GM12873 (cell line): ENCODE measurements around the gene MGAT4D.

Source experiments
- TF ChIP-seq, protein P1 (sequence below): IDR thresholded peaks from 2 replicates; pipeline ENCODE4 v1.5.1; 2012; ENCODE audit warnings: low read depth, mild to moderate bottlenecking, moderate library complexity, low read length, control low read depth; ENCODE audit not compliant: insufficient read depth; ENCODE audit errors: missing control alignments

Gene MGAT4D

DNA sequence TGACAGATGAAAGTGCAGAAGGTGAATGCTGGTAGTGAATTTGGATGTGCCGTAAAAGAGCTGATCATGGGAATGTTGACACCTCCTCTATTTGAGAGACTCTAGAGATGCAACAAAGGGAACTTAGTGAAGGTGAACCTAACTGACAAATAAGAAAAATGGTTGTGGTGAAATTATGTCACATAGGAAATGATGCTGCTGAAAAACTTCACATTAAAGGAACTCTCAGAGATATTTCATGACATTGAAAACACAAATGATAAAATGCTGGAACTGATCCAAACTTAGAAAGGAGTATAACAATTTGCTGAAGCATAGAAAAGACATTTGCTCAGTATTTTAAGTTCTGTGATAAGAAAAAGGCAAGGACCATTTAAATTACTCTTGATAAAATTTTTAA is 31.9 kb downstream of the MGAT4D start:
- TF ChIP-seq, protein P1, sequence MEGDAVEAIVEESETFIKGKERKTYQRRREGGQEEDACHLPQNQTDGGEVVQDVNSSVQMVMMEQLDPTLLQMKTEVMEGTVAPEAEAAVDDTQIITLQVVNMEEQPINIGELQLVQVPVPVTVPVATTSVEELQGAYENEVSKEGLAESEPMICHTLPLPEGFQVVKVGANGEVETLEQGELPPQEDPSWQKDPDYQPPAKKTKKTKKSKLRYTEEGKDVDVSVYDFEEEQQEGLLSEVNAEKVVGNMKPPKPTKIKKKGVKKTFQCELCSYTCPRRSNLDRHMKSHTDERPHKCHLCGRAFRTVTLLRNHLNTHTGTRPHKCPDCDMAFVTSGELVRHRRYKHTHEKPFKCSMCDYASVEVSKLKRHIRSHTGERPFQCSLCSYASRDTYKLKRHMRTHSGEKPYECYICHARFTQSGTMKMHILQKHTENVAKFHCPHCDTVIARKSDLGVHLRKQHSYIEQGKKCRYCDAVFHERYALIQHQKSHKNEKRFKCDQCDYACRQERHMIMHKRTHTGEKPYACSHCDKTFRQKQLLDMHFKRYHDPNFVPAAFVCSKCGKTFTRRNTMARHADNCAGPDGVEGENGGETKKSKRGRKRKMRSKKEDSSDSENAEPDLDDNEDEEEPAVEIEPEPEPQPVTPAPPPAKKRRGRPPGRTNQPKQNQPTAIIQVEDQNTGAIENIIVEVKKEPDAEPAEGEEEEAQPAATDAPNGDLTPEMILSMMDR: no peak

DNA sequence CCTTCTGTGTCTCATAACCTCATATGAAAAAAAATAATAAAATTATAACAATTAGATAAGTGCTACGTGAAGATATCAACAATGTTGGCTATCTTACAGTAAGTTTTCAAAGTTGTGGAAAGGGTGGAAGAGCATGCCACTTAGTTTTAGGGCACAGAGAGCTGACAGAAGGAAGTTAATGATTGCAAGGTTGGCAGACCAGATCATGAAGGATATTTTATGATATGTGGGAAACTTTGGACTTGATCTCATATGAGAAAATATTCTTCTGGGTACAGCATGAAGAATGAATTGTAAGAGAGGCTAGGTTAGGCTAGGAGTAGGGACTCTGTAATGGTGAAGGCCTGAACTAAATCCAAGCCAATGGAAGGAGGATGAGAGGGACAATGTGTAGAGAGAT is 34.5 kb downstream of the MGAT4D start:
- TF ChIP-seq, protein P1: no peak

- TF ChIP-seq, protein P1: no peak
Measured at GRCh38 chr4:140463182-140463581, 34.9 kb downstream of the MGAT4D start.

DNA sequence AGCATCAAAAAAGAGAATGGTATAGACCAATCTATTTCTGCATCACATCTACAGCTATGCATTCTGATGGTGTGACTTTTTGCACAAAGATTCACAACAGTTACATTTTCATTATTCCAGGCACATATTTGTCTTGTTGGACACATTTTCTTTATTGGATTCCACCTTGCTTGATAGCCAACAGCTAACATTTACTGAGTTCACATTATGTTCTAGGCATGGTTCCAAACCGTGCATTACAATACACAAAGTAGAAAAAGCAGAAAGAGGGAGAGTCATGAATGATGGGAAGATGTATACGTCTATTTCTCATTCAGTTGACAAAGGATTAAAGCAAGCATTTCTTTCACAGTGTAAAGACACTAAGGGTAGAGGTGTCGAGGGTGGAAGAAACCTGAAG is 47.7 kb downstream of the MGAT4D start:
- TF ChIP-seq, protein P1: no peak

- TF ChIP-seq, protein P1: no peak
Measured at GRCh38 chr4:140448830-140449229, 49.3 kb downstream of the MGAT4D start.

DNA sequence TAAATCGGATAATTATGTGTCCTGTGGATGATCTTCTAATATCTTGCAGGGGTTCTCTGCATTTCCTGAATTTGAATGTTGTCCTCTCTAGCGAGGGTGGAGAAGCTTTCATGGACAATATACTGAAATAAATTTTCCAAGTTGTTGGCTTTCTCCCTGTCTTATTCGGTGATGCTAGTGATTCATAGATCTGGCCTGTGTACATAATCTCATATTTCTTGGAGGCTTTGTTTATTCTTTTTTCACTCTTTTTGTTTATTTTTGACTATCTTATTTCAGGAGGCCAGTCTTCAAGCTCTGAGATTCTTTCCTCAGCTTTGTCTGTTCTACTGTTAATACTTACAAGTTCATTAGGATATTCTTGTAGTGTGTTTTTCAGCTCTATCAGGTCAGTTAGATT is 49.9 kb downstream of the MGAT4D start:
- TF ChIP-seq, protein P1: no peak

GRCh38 chr4:140439644-140440142 is 58.4 kb downstream of the MGAT4D start:
- TF ChIP-seq, protein P1: no peak
